ENCODE measurements around the gene NOTO. TPM values are rescaled to one million over a fixed set of nuclear protein-coding genes. Genes with fewer than 3 reads are reported as not detected.

Gene NOTO
- total and polyA plus RNA-seq, 7 donors = not detected

GRCh38 chr2:73235315-73236028 lies 33.1 kb downstream of the NOTO start:
- Histone ChIP-seq H3K27me3 (no peaks in the 10 kb centered on the region), H3K4me1 (peaks cover 0 to 62% (median 52%) of the 10 kb centered on the region in 4 donors), H3K9me3 (no peaks in the 10 kb centered on the region), H3K27ac (peak overlapping the region in 3 of 4 donors; percentile 80 to 96 (median 88)), H3K4me3 (peak overlapping the region in 3 of 4 donors; percentile 66 to 96 (median 89)), H3K36me3 (peaks cover 0 to 17% (median 9%) of the 10 kb centered on the region in 4 donors)
- no peak for DNase-seq
- intact Hi-C loops (cut with DNase I) = loop anchor here (2.0 to 10.0 kb wide), 3 partner anchors 21 to 499 kb away; partner anchors contain the start of genes SMYD5 and TPRKB
- 60 to 61% methylated on average over 11 of the region's 11 CpGs for whole genome bisulfite sequencing, 2 donors
- TF ChIP-seq POLR2A (IDR thresholded peaks at IDR 0.05) (no peak), POLR2AphosphoS5 (IDR thresholded peaks at IDR 0.05) (no peak), CTCF (IDR thresholded peaks at IDR 0.05) (no peak), EP300 (IDR thresholded peaks at IDR 0.05) (no peak)

- no peaks in the 10 kb centered on the region for H3K27me3 ChIP-seq
- DNase-seq = no peak
- H3K4me3 ChIP-seq = no peak overlapping the region
- no peaks in the 10 kb centered on the region for H3K9me3 ChIP-seq
- intact Hi-C loops (cut with DNase I) = loop anchor here (10.0 kb wide), 1 partner anchor 498 kb away; the partner anchor contains the start of gene TPRKB
- H3K4me1 ChIP-seq = peaks cover 0 to 61% (median 48%) of the 10 kb centered on the region in 4 donors
- TF ChIP-seq POLR2A (IDR thresholded peaks at IDR 0.05) = no peak
- no peak for TF ChIP-seq CTCF (IDR thresholded peaks at IDR 0.05)
- no peak for TF ChIP-seq POLR2AphosphoS5 (IDR thresholded peaks at IDR 0.05)
- TF ChIP-seq EP300 (IDR thresholded peaks at IDR 0.05) = no peak
- WGBS, 2 donors = 50 to 76% methylated on average over 1 of the region's 1 CpG
- H3K36me3 ChIP-seq = peaks cover 0 to 34% (median 10%) of the 10 kb centered on the region in 4 donors
- H3K27ac ChIP-seq = peak overlapping the region in 1 of 4 donors; percentile 18
Observed at GRCh38 chr2:73237168-73237567, 34.8 kb downstream of the NOTO start.

- WGBS, 2 donors = 80 to 87% methylated on average over 3 of the region's 3 CpGs
- no peak overlapping the region for H3K4me3 ChIP-seq
- peaks cover 0 to 44% (median 12%) of the 10 kb centered on the region in 4 donors for H3K36me3 ChIP-seq
- H3K4me1 ChIP-seq = peaks cover 0 to 54% (median 44%) of the 10 kb centered on the region in 4 donors
- DNase-seq = no peak
- TF ChIP-seq CTCF (IDR thresholded peaks at IDR 0.05) = no peak
- no peak for TF ChIP-seq EP300 (IDR thresholded peaks at IDR 0.05)
- no peak for TF ChIP-seq POLR2AphosphoS5 (IDR thresholded peaks at IDR 0.05)
- no peak for TF ChIP-seq POLR2A (IDR thresholded peaks at IDR 0.05)
- no peaks in the 10 kb centered on the region for H3K27me3 ChIP-seq
- H3K27ac ChIP-seq = peak overlapping the region in 2 of 4 donors; percentile 18 to 29
- H3K9me3 ChIP-seq = no peaks in the 10 kb centered on the region
- intact Hi-C loops (cut with DNase I) = loop anchor here (10.0 kb wide), 1 partner anchor 497 kb away; the partner anchor contains the start of gene TPRKB
Observed at GRCh38 chr2:73238149-73238548, 35.8 kb downstream of the NOTO start.

- Histone ChIP-seq H3K9me3 (no peaks in the 10 kb centered on the region), H3K36me3 (peaks cover 4 to 52% (median 19%) of the 10 kb centered on the region in 4 donors), H3K4me3 (no peak overlapping the region), H3K27me3 (no peaks in the 10 kb centered on the region), H3K27ac (no peak overlapping the region), H3K4me1 (peaks cover 0 to 54% (median 44%) of the 10 kb centered on the region in 4 donors)
- intact Hi-C loops (cut with DNase I) = loop anchor here (10.0 kb wide), 1 partner anchor 496 kb away; the partner anchor contains the start of gene TPRKB
- DNase-seq = no peak
- TF ChIP-seq EP300 (IDR thresholded peaks at IDR 0.05) = no peak
- TF ChIP-seq POLR2AphosphoS5 (IDR thresholded peaks at IDR 0.05) = no peak
- no peak for TF ChIP-seq POLR2A (IDR thresholded peaks at IDR 0.05)
- TF ChIP-seq CTCF (IDR thresholded peaks at IDR 0.05) = no peak
- WGBS, 2 donors = 90 to 93% methylated on average over 1 of the region's 1 CpG
Observed at GRCh38 chr2:73238976-73239375, 36.6 kb downstream of the NOTO start.

Measured in sigmoid colon (tissue), 7 donors.